NB4 (cell line): ENCODE measurements around the gene ANXA9.

Experiments
- CTCF ChIP-seq: IDR thresholded peaks from one replicate; pipeline ENCODE4 v1.5.1; 2012; ENCODE audit warnings: low read depth, low read length
- MYC ChIP-seq: IDR thresholded peaks from 2 replicates; pipeline ENCODE4 v1.6.1; 2011; ENCODE audit warnings: low read depth, low read length
- POLR2A ChIP-seq: IDR thresholded peaks from 2 replicates; pipeline ENCODE4 v1.6.1; 2011; ENCODE audit warnings: mild to moderate bottlenecking; ENCODE audit not compliant: insufficient read length; ENCODE audit errors: extremely low read depth

- no peak for TF ChIP-seq CTCF
- peak; percentile 40 for TF ChIP-seq POLR2A
- TF ChIP-seq MYC: no peak
Measured at GRCh38 chr1:150974580-150975478, 7.3 kb upstream of the ANXA9 start, which contains the start of gene CERS2.
